Muscle of leg (tissue), 11 donors: ENCODE results near the gene MRPL54. TPM values are rescaled to one million over a fixed set of nuclear protein-coding genes. Genes with fewer than 3 reads are reported as not detected.
A peak's percentile ranks its signal among the peaks of the same experiment; 100 is the strongest.

Source experiments
- DNase-seq: peaks from one replicate; pipeline ENCODE4 v3.0.0; 2013
- H3K27ac ChIP-seq: one replicate; pipeline ENCODE4 v1.5.1; 2013; ENCODE audit warnings: mild to moderate bottlenecking, low read length, control low read depth
- H3K27me3 ChIP-seq: one replicate; pipeline ENCODE4 v1.6.1; 2013; ENCODE audit warnings: low read length; ENCODE audit not compliant: control insufficient read depth, insufficient read depth
- H3K36me3 ChIP-seq: one replicate; pipeline ENCODE4 v1.6.1; 2013; ENCODE audit warnings: low read length; ENCODE audit not compliant: control insufficient read depth, insufficient read depth
- H3K4me1 ChIP-seq: one replicate; pipeline ENCODE4 v1.6.1; 2013; ENCODE audit warnings: low read length; ENCODE audit not compliant: control insufficient read depth, insufficient read depth
- H3K4me3 ChIP-seq: one replicate; pipeline ENCODE4 v1.5.1; 2013; ENCODE audit warnings: low read length, control low read depth
- H3K9me3 ChIP-seq: replicated peaks from 2 replicates; pipeline ENCODE4 v1.6.1; 2013; ENCODE audit warnings: low read depth, low read length; ENCODE audit not compliant: control insufficient read depth
- WGBS: methylation state at CpG from one replicate; pipeline ENCODE4 v1.1.5; 2013; ENCODE audit warnings: missing lambda C conversion rate; ENCODE audit not compliant: insufficient coverage; 5-methylcytosine and 5-hydroxymethylcytosine counted together
- polyA plus RNA-seq, 8 donors: library from polyadenylated mRNA; unstranded; fragments of 120-200 nt; gene quantifications; one replicate each; pipeline versions ENCODE4 v1.2.1 to v1.2.3, GENCODE V29; 2013; ENCODE audit warnings: inconsistent platforms in 1 of 8, low replicate concordance in 1 of 8; ENCODE audit not compliant: insufficient read length in 8 of 8, insufficient read depth in 1 of 8
- total RNA-seq: library from RNA; stranded (reverse); fragments of 120-200 nt; gene quantifications from one replicate; pipeline ENCODE4 v1.2.4, GENCODE V29; 2013

Gene MRPL54
- total and polyA plus RNA-seq, 9 donors, result 22.6 to 61.4 (median 30.7) TPM

GRCh38 chr19:3798137-3798536 lies 35.7 kb downstream of the MRPL54 start:
- 53% methylated on average over 4 of the region's 6 CpGs for WGBS
- no peaks in the 10 kb centered on the region for H3K36me3 ChIP-seq
- H3K27me3 ChIP-seq, result peaks cover 33% of the 10 kb centered on the region
- DNase-seq, result no peak
- no peak overlapping the region for H3K27ac ChIP-seq
- H3K4me3 ChIP-seq, result no peak overlapping the region
- H3K9me3 ChIP-seq, result peaks cover 7% of the 10 kb centered on the region
- H3K4me1 ChIP-seq, result peaks cover 11% of the 10 kb centered on the region

- Histone ChIP-seq H3K4me3 (peak overlapping the region; percentile 10), H3K9me3 (peaks cover 7% of the 10 kb centered on the region), H3K27me3 (peaks cover 40% of the 10 kb centered on the region), H3K27ac (no peak overlapping the region), H3K36me3 (no peaks in the 10 kb centered on the region), H3K4me1 (peaks cover 11% of the 10 kb centered on the region)
- DNase-seq, result no peak
- WGBS, result 29% methylated on average over 21 of the region's 21 CpGs
Observed at GRCh38 chr19:3800996-3801395, 38.5 kb downstream of the MRPL54 start.

GRCh38 chr19:3801412-3802096 lies 39.1 kb downstream of the MRPL54 start:
- peak; percentile 62 for DNase-seq
- Histone ChIP-seq H3K27ac (no peak overlapping the region), H3K4me3 (peak overlapping the region; percentile 28), H3K27me3 (peaks cover 40% of the 10 kb centered on the region), H3K4me1 (peaks cover 11% of the 10 kb centered on the region), H3K9me3 (peaks cover 4% of the 10 kb centered on the region), H3K36me3 (no peaks in the 10 kb centered on the region)
- 0% methylated on average over 38 of the region's 46 CpGs for WGBS

GRCh38 chr19:3803114-3803888 lies 40.8 kb downstream of the MRPL54 start:
- 79% methylated on average over 9 of the region's 24 CpGs for WGBS

GRCh38 chr19:3803986-3804385 lies 41.5 kb downstream of the MRPL54 start:
- WGBS, result 60% methylated on average over 3 of the region's 10 CpGs

More at GRCh38 chr19:3803114-3803888, 40.8 kb downstream of the MRPL54 start:
- Histone ChIP-seq H3K36me3 (no peaks in the 10 kb centered on the region), H3K27me3 (peaks cover 40% of the 10 kb centered on the region), H3K27ac (no peak overlapping the region), H3K4me1 (peaks cover 11% of the 10 kb centered on the region), H3K9me3 (no peaks in the 10 kb centered on the region), H3K4me3 (no peak overlapping the region)
- DNase-seq, result no peak

GRCh38 chr19:3804429-3804828 lies 41.9 kb downstream of the MRPL54 start:
- no peak for DNase-seq
- 52% methylated on average over 10 of the region's 13 CpGs for WGBS
- no peak overlapping the region for H3K4me3 ChIP-seq
- H3K36me3 ChIP-seq, result no peaks in the 10 kb centered on the region
- H3K4me1 ChIP-seq, result peaks cover 11% of the 10 kb centered on the region
- H3K27ac ChIP-seq, result no peak overlapping the region
- peaks cover 36% of the 10 kb centered on the region for H3K27me3 ChIP-seq
- H3K9me3 ChIP-seq, result no peaks in the 10 kb centered on the region

More at GRCh38 chr19:3803986-3804385, 41.5 kb downstream of the MRPL54 start:
- no peaks in the 10 kb centered on the region for H3K36me3 ChIP-seq
- H3K4me3 ChIP-seq, result no peak overlapping the region
- H3K27me3 ChIP-seq, result peaks cover 40% of the 10 kb centered on the region
- H3K4me1 ChIP-seq, result peaks cover 11% of the 10 kb centered on the region
- no peak overlapping the region for H3K27ac ChIP-seq
- DNase-seq, result no peak
- H3K9me3 ChIP-seq, result no peaks in the 10 kb centered on the region

GRCh38 chr19:3805859-3806258 lies 43.4 kb downstream of the MRPL54 start:
- WGBS, result 88% methylated on average over 18 of the region's 29 CpGs
- H3K4me1 ChIP-seq, result peaks cover 11% of the 10 kb centered on the region

GRCh38 chr19:3807131-3807480 lies 44.6 kb downstream of the MRPL54 start:
- H3K36me3 ChIP-seq, result no peaks in the 10 kb centered on the region
- peaks cover under 1% of the 10 kb centered on the region for H3K4me1 ChIP-seq
- H3K27me3 ChIP-seq, result peaks cover 15% of the 10 kb centered on the region
- H3K9me3 ChIP-seq, result no peaks in the 10 kb centered on the region
- H3K4me3 ChIP-seq, result no peak overlapping the region
- H3K27ac ChIP-seq, result no peak overlapping the region
- 79% methylated on average over 18 of the region's 19 CpGs for WGBS
- no peak for DNase-seq

More at GRCh38 chr19:3805859-3806258, 43.4 kb downstream of the MRPL54 start:
- DNase-seq, result no peak
- H3K27ac ChIP-seq, result no peak overlapping the region
- peaks cover 28% of the 10 kb centered on the region for H3K27me3 ChIP-seq
- H3K9me3 ChIP-seq, result no peaks in the 10 kb centered on the region
- no peaks in the 10 kb centered on the region for H3K36me3 ChIP-seq
- H3K4me3 ChIP-seq, result no peak overlapping the region

- DNase-seq, result no peak
- Histone ChIP-seq H3K27me3 (peaks cover 11% of the 10 kb centered on the region), H3K36me3 (no peaks in the 10 kb centered on the region), H3K9me3 (no peaks in the 10 kb centered on the region), H3K27ac (no peak overlapping the region), H3K4me3 (no peak overlapping the region), H3K4me1 (peaks cover 4% of the 10 kb centered on the region)
- 93% methylated on average over 35 of the region's 35 CpGs for WGBS
Observed at GRCh38 chr19:3807574-3808354, 45.3 kb downstream of the MRPL54 start.
